SK-N-SH treated with all-trans-retinoic acid at 6 μM for 48 hours (cell line): ENCODE results near the gene UGGT2.

Experiments
- ATAC-seq: fragments of 200-7000 bp; cut with Tn5 transposase; 3 replicates; pipeline ENCODE4 v1.9.1; 2020; ENCODE audit warnings: mild to moderate bottlenecking, moderate library complexity
- ARNTL ChIP-seq: fragments of 450-650 bp; formaldehyde crosslinking; IDR thresholded peaks from 2 replicates; pipeline ENCODE4 v1.5.0; 2020; ENCODE audit warnings: low read depth, mild to moderate bottlenecking, moderate library complexity, borderline replicate concordance
- CREB5 ChIP-seq: fragments of 250-450 bp; sonication (Bioruptor Pico); IDR thresholded peaks from 2 replicates; pipeline ENCODE4 v1.5.1; 2020; ENCODE audit warnings: low read depth, mild to moderate bottlenecking, moderate library complexity
- CSDC2 ChIP-seq: fragments of 250-450 bp; sonication (Bioruptor Pico); IDR thresholded peaks from 2 replicates; pipeline ENCODE4 v1.5.0; 2020; ENCODE audit warnings: mild to moderate bottlenecking, moderate library complexity
- CSRNP3 ChIP-seq: fragments of 250-450 bp; sonication (Bioruptor Pico); IDR thresholded peaks from 2 replicates; pipeline ENCODE4 v1.5.1; 2021; ENCODE audit warnings: mild to moderate bottlenecking, moderate library complexity
- ESRRG ChIP-seq: fragments of 250-450 bp; sonication (Bioruptor Pico); IDR thresholded peaks from 2 replicates; pipeline ENCODE4 v1.6.1; 2021; ENCODE audit warnings: mild to moderate bottlenecking
- GLIS3 ChIP-seq: fragments of 250-450 bp; sonication (Bioruptor Pico); IDR thresholded peaks from 2 replicates; pipeline ENCODE4 v1.5.0; 2020; ENCODE audit warnings: mild to moderate bottlenecking, moderate library complexity
- ISL1 ChIP-seq: fragments of 250-450 bp; sonication (Bioruptor Pico); IDR thresholded peaks from 2 replicates; pipeline ENCODE4 v2.1.2; 2022; ENCODE audit warnings: mild to moderate bottlenecking, moderate library complexity
- OSR1 ChIP-seq: fragments of 250-450 bp; sonication (Bioruptor Pico); IDR thresholded peaks from 2 replicates; pipeline ENCODE4 v1.8.0; 2022; ENCODE audit warnings: moderate library complexity, mild to moderate bottlenecking, inconsistent platforms
- POU6F1 ChIP-seq: fragments of 250-450 bp; sonication (Bioruptor Pico); IDR thresholded peaks from 2 replicates; pipeline ENCODE4 v1.8.0; 2021; ENCODE audit warnings: low read depth, mild to moderate bottlenecking, moderate library complexity, borderline replicate concordance
- PPARA ChIP-seq: fragments of 250-450 bp; sonication (Bioruptor Pico); IDR thresholded peaks from 2 replicates; pipeline ENCODE4 v1.5.0; 2020; ENCODE audit warnings: mild to moderate bottlenecking, borderline replicate concordance
- RARB ChIP-seq: fragments of 250-450 bp; sonication (Bioruptor Pico); IDR thresholded peaks from 2 replicates; pipeline ENCODE4 v1.8.0; 2021; ENCODE audit warnings: mild to moderate bottlenecking, moderate library complexity
- SNAI2 ChIP-seq: fragments of 250-450 bp; sonication (Bioruptor Pico); IDR thresholded peaks from 2 replicates; pipeline ENCODE4 v1.5.0; 2020; ENCODE audit warnings: mild to moderate bottlenecking, moderate library complexity
- TCF4 ChIP-seq: fragments of 250-450 bp; sonication (Bioruptor Pico); IDR thresholded peaks from 2 replicates; pipeline ENCODE4 v1.8.0; 2021; ENCODE audit warnings: mild to moderate bottlenecking, moderate library complexity, borderline replicate concordance
- TOX ChIP-seq: fragments of 250-450 bp; sonication (Bioruptor Pico); IDR thresholded peaks from 2 replicates; pipeline ENCODE4 v1.8.0; 2021; ENCODE audit warnings: mild to moderate bottlenecking, moderate library complexity, borderline replicate concordance
- TSHZ2 ChIP-seq: fragments of 250-450 bp; sonication (Bioruptor Pico); IDR thresholded peaks from 2 replicates; pipeline ENCODE4 v1.5.0; 2020; ENCODE audit warnings: mild to moderate bottlenecking, moderate library complexity
- ZFP3 ChIP-seq: fragments of 250-450 bp; sonication (Bioruptor Pico); IDR thresholded peaks from 2 replicates; pipeline ENCODE4 v1.5.0; 2020; ENCODE audit warnings: mild to moderate bottlenecking, moderate library complexity
- ZFP30 ChIP-seq: fragments of 450-650 bp; formaldehyde crosslinking; IDR thresholded peaks from 2 replicates; pipeline ENCODE4 v1.5.0; 2022; ENCODE audit warnings: mild to moderate bottlenecking, moderate library complexity
- ZNF565 ChIP-seq: fragments of 450-650 bp; formaldehyde crosslinking; conservative IDR thresholded peaks from 2 replicates; pipeline ENCODE4 v1.5.0; 2020; ENCODE audit warnings: low read depth, mild to moderate bottlenecking, moderate library complexity
- ZNF70 ChIP-seq: fragments of 450-650 bp; formaldehyde crosslinking; IDR thresholded peaks from 2 replicates; pipeline ENCODE4 v1.5.0; 2020; ENCODE audit warnings: mild to moderate bottlenecking, moderate library complexity
- ZNF8 ChIP-seq: fragments of 450-650 bp; formaldehyde crosslinking; IDR thresholded peaks from 2 replicates; pipeline ENCODE4 v1.5.0; 2020; ENCODE audit warnings: mild to moderate bottlenecking, moderate library complexity

Gene UGGT2

GRCh38 chr13:95921485-95921884 lies 131.7 kb downstream of the UGGT2 start:
- ATAC-seq = peak; percentile 92
- TF ChIP-seq CSDC2 (CRISPR knock-in tag) (no peak), RARB (CRISPR knock-in tag) (no peak), ZFP3 (CRISPR knock-in tag) (no peak), ISL1 (no peak), ESRRG (CRISPR knock-in tag) (no peak)

- TF ChIP-seq ZFP3 (CRISPR knock-in tag) (no peak), PPARA (CRISPR knock-in tag) (no peak), CSRNP3 (CRISPR knock-in tag) (no peak), TOX (no peak), CREB5 (CRISPR knock-in tag) (no peak), ZNF565 (CRISPR knock-in tag) (no peak)
- ATAC-seq = no peak
These were observed 132.7 kb downstream of the UGGT2 start for GRCh38 chr13:95920485-95920884.

GRCh38 chr13:95918860-95919259 lies 134.3 kb downstream of the UGGT2 start:
- ATAC-seq = no peak
- TF ChIP-seq ZNF565 (CRISPR knock-in tag) (no peak), SNAI2 (no peak), GLIS3 (CRISPR knock-in tag) (no peak), TCF4 (CRISPR knock-in tag) (no peak), POU6F1 (no peak), ZNF70 (no peak), TOX (no peak), ESRRG (CRISPR knock-in tag) (no peak), PPARA (CRISPR knock-in tag) (no peak), OSR1 (CRISPR knock-in tag) (no peak), ARNTL (CRISPR knock-in tag) (no peak), CSDC2 (CRISPR knock-in tag) (no peak), CREB5 (CRISPR knock-in tag) (no peak), RARB (CRISPR knock-in tag) (no peak), ISL1 (no peak), CSRNP3 (CRISPR knock-in tag) (no peak), ZNF8 (CRISPR knock-in tag) (no peak), TSHZ2 (CRISPR knock-in tag) (no peak), ZFP30 (CRISPR knock-in tag) (no peak)
